Glomerular visceral epithelial cell (primary cell): ENCODE measurements around the gene KLHDC10.
"Not testable (repeated sequence)": the region's sequence is repeated elsewhere in the genome, so short reads cannot be mapped to it uniquely, and the experiment has no call there.

Source experiments
- DNase-seq: peaks from one replicate; pipeline ENCODE4 v3.0.0-alpha.2; 2016; ENCODE audit errors: extremely low spot score

Gene KLHDC10

DNA sequence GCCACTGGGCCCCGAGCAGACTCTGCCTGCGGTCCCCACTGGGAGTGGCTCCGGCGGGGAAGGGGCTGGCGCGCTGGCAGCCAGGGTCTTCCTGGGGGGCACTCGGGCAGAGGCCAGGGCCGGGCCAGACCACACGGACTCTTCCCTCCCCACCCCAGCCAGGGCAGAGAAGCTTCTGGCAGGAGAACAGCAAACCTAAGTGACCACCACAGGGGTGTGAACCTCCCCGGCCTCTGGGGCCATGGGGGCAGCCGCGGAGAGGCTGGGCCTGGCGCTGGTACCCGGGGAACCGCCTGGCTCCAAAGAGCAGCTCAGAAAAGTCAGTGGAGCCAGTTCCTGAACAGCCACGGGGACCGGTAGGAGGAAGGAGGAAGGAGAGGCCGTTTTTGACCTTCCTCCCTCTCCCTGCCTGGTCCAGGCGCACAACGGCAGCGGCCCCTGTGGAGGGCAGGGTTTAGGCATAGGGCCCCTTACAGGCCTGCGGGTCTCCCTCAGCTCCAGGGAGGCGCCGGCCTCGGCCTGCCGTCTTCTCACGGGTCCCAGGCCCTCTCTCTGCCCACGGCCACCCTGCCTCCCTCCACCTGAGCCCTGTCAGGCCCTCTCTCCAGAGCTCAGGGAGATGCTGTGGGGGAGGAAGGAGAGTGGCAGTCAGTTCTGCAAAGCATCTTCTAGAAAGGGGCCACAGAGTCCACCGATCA lies 83.0 kb downstream of the KLHDC10 start:
- DNase-seq, result no peak

DNA sequence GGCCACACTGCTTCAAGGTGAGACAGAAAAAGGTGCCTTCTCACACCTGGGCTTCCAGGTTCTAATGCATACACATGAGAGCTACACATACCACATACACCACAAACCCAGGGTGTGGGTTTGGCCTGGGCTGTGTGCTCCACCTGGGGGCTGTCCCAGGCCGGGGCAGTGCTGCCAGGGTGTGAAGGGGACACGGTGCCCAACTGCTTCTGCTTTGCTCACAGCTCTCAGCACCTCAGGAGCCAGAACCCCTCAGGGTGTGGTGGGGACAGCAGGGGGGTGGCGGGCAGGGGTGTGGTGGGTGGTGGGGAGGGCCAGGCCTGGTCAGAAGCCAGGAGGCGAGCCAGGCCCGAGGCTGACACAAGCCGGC lies 83.8 kb downstream of the KLHDC10 start:
- peak; percentile 20 for DNase-seq

DNA sequence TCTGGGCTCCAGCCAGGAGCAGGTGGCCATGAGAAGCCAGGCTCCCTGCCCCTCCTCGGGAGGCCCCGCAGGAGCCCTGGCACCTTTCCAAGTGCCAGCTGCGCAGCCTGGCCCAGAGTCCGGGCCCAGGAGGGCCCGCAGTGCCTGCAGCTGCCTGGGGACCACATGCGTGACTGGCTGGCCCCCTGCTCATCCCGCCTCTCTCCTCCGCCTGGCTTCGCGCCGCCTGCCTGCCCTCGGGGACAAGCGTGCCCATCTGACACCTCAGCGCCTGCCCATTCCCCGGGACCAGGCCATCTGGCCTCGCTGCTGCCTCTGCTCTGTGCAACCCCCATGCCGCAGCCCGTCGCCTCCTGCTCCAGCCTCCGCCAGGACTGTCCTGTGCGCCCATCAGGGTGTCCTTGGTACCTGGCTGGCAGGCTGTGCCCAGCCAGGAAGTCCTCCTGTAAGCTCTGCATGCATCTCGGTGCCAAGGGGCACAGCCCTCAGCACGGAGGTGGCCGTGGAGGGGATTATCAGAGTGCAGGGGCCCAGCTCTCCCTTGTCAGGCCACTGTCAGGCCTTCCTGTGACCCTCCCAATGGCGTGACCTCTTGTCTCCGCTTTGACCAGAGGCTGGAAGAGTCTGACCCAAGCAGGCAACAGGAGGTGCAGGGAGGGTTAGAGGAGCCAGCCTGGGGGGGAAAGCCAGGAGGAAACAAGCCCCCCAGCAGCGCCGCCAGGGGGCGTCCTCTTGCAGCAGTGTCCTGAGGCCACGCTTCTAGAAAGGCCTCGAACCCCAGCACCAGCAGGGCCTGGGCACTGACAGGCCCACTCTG lies 84.4 kb downstream of the KLHDC10 start:
- DNase-seq, result peak; percentile 36

DNA sequence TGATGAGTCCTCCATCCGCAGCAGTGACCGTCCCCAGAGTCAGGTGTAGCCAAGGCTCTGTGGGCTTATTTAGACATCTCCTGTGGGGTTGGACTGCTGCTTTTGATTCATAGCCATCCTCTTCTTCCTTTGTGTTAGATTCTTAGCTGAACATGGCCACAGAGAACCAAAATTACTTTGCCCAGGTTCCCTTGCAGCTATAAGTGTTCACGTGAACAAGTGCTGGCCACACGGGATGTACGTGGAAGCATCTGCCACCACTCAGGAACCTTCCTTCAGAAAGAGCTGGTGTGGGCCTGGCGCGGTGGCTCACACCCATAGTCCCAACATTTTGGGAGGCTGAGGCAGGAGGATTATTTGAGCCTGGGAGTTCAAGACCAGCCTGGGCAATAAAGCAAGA lies 85.8 kb downstream of the KLHDC10 start:
- DNase-seq, result no peak

DNA sequence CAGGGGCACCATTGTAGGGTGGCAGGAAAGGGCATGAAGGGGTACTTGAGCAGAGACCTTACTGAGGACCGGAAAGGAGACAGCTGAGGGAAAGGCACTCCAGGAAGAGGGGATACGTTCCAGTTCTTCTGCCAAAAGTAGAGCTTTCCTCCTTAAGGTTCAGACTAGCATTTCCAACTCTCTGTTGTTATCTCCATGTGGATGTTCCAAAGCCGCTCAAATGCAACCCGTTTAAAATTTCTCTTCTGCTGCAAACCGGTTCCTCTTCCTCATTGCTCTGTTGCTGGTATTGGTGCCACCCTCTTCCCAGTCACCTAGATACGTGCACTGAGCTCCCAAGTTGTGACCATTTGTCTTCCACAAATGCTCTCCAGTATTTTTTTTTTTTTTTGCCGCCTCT lies 87.4 kb downstream of the KLHDC10 start:
- DNase-seq, result no peak

DNA sequence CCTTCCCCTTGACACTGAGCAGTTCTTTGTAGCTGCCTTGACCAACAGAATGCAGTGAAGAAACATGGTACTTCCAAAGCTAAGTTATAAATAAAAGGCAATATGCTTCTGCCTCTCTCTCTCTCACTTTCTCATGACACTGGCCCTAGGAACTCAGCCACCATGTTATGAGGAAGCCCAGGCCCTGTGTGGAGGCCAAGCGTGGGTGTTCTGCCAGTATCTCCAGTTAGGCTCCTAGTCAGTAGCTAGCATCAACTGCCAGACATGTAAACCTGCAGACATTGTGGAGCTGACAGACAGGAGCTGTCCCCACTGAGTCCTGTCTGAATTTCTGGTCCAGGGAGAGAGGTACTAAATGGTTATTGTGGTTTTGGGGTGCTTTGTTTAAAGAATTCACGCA lies 89.7 kb downstream of the KLHDC10 start:
- no peak for DNase-seq

DNA sequence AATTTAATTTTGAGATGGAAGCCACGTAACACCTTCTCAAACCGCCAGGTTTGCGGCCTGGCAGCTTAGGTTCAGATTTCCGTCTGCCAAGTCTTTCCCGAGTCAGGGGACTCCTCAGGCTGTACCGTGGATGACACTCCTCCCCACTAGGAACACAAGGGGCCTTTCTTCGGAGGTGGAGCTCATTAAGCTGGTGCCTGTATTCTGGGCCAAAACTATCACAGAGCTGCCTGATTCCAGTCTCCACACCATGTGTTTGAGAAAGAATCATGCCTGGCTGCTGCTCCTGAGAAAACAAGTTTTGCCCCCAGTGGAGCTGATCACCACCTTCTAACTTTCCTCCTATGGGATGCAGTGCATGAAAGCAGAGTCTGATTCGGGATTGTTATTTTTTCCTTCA lies 90.1 kb downstream of the KLHDC10 start:
- DNase-seq, result no peak

DNA sequence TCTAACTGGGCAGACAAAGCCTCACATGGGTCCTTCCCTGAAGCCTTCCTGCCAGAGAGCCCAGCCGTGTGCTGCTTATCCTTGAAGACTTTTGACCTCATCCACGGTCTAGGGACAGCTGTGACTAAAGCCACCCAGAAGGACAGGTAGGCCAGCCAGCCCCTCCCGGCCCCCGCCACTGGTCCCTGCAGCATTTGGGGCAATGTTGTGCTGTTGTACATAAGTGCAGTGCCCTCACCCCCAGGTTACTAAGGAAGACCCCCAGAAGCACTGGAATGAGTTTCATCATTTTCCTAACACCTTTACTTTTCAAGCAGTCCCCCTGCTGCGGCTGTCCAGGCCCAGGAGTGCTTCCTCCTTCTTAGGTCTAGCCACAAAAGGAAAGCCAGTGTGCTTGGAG lies 91.9 kb downstream of the KLHDC10 start:
- no peak for DNase-seq

DNA sequence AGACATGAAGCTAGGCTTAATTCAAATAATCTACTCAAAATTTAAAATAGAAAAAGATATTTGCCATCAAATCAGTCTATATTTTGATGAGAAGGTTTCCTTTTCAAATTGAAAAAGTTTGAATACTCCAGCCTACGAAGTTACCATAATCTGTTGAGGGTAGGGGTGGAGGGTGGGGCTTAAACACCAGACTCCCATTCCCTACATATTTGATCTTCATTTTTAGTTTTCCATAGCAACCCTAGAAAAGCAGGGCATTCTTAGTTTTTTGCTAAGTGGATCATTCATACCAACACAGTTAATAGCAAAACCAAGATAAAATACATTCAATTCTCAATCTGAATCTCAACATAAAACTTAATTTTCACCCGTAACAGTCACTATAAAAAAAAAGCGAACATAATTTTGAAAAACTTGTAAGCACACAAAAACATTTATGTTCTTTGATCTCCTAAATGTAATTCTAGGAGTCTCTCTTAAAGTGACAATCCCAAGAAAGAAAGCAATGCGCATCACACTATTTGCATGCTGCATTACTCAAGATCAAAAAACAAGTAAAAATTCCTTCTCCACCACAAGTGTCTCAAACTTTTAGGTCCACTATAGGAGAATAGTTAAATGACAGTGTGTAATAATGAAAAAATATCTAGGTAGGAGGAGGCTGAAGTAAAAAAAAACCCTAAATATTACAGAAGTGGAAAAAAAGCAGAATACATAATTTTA lies 104.1 kb downstream of the KLHDC10 start:
- DNase-seq, result no peak

DNA sequence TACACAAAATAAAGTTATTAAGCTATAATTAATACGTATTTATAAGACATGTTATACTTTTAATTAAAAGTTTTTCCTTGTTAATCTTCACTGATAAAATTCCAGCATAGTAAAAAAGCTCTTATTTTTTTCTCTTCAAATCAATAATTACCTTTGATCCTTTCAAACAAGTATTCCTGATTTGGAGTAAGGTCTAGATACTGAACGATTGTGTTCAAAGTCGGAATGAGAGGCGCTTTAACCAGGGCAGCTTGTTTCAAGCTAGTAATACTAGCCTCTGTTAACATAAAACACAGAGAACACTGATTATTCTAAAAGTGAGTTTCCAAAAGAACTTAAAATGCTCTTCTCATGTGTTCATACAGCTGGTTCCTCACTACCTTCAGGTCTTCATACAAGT lies 107.9 kb downstream of the KLHDC10 start:
- DNase-seq, result no peak

DNA sequence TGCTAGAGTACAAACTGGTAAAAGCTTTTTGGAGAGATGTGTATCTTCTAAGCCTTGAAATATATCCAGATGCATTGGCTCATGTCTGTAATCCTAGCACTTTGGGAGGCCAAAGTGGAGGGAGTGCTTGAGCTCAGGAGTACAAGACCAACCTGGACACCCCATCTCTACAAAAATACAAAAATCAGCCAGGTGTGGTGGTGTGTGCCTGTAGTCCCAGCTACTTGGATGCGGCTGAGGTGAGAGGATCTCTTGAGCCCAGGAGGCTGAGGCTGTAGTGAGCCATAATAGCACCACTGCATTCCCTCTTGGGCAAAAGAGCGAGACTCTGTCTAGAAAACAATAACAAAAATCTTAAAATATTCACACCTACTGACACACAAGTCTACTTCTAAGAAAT lies 109.3 kb downstream of the KLHDC10 start:
- no peak for DNase-seq

DNA sequence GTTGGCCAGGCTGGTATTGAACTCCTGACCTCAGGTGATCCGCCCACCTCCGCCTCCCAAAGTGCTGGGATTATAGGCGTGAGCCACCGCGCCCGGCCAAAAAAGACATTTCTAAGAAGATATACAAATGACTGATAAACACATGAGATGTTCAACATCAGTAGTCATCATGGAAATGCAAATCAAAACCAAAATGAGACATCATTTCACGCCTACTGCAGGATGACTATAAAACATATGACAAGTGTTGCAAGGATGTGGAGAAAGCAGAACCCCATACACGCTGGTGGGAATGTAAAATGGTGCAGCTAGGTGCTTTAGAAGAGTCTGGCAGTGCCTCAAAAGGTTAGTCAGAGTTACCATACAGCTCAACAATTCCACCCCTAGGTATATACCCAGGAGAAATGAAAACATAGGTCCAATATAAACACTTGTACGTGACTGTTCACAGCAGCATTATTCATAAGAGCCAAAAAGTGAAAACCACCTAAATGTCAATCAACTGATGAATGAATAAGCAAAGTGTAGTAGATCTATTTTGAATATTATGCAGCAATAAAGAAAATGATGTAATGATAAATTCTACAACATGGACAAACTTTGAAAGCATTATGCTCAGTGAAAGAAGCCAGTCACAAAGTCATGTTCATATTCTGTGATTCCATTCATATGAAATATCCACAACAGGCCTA lies 110.4 kb downstream of the KLHDC10 start:
- DNase-seq, result no peak

DNA sequence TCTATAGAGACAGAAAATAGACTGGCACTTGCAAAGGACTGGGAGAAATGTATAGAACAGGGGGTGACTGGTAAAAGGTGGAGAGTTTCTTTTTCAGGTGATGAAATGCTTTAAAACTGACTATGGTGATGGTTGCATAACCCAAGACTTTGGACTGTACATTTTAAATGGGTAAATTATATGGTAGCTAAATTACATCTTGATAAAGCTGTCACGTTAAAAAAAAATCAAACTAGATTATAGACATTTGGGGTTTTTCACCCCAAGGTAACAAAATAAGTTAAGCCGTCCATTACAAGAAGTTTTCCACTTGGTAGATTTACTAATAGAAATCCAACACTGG lies 110.9 kb downstream of the KLHDC10 start:
- DNase-seq, result no peak

DNA sequence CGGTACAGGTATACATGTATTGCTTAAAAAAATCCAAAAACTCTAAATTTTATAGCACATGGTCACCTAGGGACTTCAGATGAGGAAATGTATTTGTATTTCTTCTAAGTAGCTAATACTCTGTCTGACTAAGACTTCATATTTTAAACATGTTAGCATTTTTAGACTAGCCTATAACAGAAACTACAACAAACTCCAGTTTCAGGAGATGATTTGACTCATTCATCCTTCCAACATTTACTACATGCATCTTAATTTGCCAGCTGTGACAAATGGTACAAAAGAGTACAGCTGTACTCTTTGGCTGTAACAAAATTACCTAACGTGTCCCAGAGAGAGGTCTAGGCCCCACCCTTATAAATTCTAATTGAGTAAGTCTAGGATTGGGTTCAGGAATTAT lies 112.7 kb downstream of the KLHDC10 start:
- DNase-seq, result no peak

DNA sequence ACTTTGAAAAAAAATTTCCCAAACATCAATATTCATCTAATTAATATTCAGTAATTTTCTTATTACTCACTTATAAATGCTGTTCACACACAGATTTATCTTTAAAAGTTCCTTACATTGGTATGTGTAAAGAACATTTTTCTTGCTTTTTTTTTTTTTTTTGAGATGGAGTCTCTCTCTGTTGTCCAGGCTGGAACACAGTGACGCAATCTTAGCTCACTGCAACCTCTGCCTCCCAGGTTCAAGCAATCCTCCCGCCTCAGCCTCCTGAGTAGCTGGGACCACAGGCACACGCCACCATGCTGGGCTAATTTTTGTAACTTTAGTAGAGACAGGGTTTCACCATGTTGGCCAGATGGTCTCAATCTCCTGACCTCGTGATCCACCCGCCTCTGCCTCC lies 114.0 kb downstream of the KLHDC10 start:
- not testable (repeated sequence) for DNase-seq
